Measurements from ENCODE around the gene NXPH2. TPM values are rescaled to one million over a fixed set of nuclear protein-coding genes. Genes with fewer than 3 reads are reported as not detected.

The NXPH2 gene
- total RNA-seq, 2 donors from 2014 or later, result not detected

DNA sequence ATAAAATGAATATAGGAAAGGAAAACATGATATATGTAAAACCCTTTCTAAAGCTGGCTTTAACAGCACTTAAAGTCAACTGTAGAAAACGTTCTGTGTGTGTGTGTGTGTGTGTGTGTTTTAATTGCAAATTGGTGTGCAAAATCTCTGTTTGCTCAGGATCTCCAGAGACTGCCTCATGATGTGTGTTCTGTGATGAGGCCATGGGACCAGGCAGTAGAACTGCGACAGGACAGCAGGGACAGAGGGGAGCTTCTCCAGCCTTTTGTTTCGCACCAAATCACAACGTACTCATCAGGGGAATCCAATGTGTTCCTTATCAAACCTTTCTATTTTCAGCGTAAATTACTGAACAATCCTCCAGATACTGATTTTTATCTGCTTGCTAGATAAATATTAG is 66.7 kb downstream of the NXPH2 start:
- H3K27me3 Mint-ChIP-seq (ENCODE audit: low read depth), result no peaks in the 10 kb centered on the region

GRCh38 chr2:138713069-138713496 is 67.1 kb downstream of the NXPH2 start:
- Mint-ChIP-seq H3K27ac (no peak overlapping the region), H3K9me3 (peaks cover 2 to 5% of the 10 kb centered on the region in 2 donors), H3K4me3 (no peak overlapping the region), H3K27me3 (ENCODE audit: low read depth) (no peaks in the 10 kb centered on the region), H3K4me1 (ENCODE audit: low read depth) (no peaks in the 10 kb centered on the region), H3K36me3 (ENCODE audit: insufficient read depth in 2 of 2) (no peaks in the 10 kb centered on the region)
- DNase-seq (no peak), ATAC-seq (replicated peaks in 1 of 2) (no peak)

More for the DNA sequence above, 66.7 kb downstream of the NXPH2 start:
- Mint-ChIP-seq H3K36me3 (ENCODE audit: insufficient read depth in 2 of 2) (no peaks in the 10 kb centered on the region), H3K4me1 (ENCODE audit: low read depth) (no peaks in the 10 kb centered on the region), H3K9me3 (peaks cover 2 to 5% of the 10 kb centered on the region in 2 donors), H3K4me3 (no peak overlapping the region), H3K27ac (no peak overlapping the region)
- ATAC-seq (replicated peaks in 1 of 2) (no peak), DNase-seq (no peak)

- peak in 1 of 2 donors; percentile 38 for ATAC-seq (replicated peaks in 1 of 2)
- Mint-ChIP-seq H3K4me1 (ENCODE audit: low read depth) (no peaks in the 10 kb centered on the region), H3K4me3 (no peak overlapping the region), H3K36me3 (ENCODE audit: insufficient read depth in 2 of 2) (no peaks in the 10 kb centered on the region), H3K9me3 (peaks cover 2 to 5% of the 10 kb centered on the region in 2 donors), H3K27ac (no peak overlapping the region), H3K27me3 (ENCODE audit: low read depth) (no peaks in the 10 kb centered on the region)
- no peak for DNase-seq
Observed at GRCh38 chr2:138712212-138712979, 67.8 kb downstream of the NXPH2 start.

- Mint-ChIP-seq H3K27me3 (ENCODE audit: low read depth) (no peaks in the 10 kb centered on the region), H3K36me3 (ENCODE audit: insufficient read depth in 2 of 2) (no peaks in the 10 kb centered on the region), H3K4me3 (no peak overlapping the region), H3K9me3 (peaks cover 2 to 5% of the 10 kb centered on the region in 2 donors), H3K4me1 (ENCODE audit: low read depth) (no peaks in the 10 kb centered on the region), H3K27ac (no peak overlapping the region)
- ATAC-seq (replicated peaks in 1 of 2) (no peak), DNase-seq (no peak)
Observed at GRCh38 chr2:138711812-138712211, 68.4 kb downstream of the NXPH2 start.

DNA sequence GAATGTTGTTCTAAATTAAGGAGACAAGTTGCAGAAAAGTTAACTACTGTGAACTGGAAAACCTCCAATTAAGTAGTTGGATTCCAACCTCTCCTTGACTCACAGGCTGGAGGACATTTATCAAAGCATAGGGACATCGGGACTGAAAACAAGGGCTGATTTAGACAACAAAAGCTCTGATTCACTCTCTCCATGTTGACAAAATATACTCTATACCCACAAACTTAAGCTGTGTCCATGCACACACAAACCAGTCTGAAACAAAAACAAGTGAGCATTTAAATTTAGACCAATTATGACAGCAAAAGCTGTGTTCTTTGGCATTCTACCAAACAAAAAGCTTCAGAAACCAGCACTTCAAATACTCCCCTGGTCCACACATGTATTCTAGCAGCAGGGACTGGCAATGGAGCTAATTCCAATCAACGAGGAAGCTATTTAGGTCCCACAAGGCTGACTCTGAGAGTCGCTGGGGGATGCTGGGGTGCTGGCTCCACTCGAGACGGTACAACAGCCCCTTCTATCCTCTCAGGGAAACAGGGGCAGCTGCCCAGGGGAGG is 71.4 kb downstream of the NXPH2 start:
- Mint-ChIP-seq H3K4me1 (ENCODE audit: low read depth) (no peaks in the 10 kb centered on the region), H3K27me3 (ENCODE audit: low read depth) (no peaks in the 10 kb centered on the region), H3K4me3 (no peak overlapping the region), H3K9me3 (peaks cover 2 to 5% of the 10 kb centered on the region in 2 donors), H3K27ac (no peak overlapping the region), H3K36me3 (ENCODE audit: insufficient read depth in 2 of 2) (no peaks in the 10 kb centered on the region)
- ATAC-seq (replicated peaks in 1 of 2) (no peak), DNase-seq (no peak)

DNA sequence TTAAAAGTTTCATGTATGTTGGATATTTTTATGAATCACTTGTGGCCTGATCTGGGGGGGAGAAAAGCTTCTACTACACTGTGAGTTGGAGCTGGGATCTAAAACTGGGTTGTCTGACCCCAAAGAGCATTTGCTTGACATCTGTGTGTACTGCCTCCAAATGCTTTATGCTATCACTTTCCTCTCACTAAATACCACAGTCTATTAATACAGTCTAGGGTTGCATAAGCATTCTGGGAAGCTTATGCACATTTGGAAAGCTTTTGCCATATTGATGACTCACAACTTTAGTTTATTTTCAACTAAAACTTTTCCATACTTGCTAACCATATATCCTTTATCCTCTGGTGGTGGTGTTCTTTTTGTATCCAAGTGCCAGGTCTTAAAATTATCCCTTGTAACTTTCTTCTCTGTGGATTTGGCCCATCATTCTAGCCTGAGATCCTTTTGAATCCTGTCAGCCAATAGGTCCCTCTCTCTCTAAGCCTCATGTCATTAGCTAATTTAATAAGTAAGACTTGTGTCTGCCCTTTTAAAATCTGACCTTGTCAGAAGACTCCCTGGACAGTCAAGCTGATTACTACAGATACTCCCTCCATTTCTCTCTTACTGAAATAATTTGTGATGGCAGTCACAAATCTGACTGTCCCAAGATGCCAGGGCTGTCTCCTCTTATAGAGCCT is 72.7 kb downstream of the NXPH2 start:
- Mint-ChIP-seq H3K9me3 (peaks cover 2 to 5% of the 10 kb centered on the region in 2 donors), H3K27ac (no peak overlapping the region), H3K27me3 (ENCODE audit: low read depth) (no peaks in the 10 kb centered on the region), H3K4me1 (ENCODE audit: low read depth) (no peaks in the 10 kb centered on the region), H3K36me3 (ENCODE audit: insufficient read depth in 2 of 2) (no peaks in the 10 kb centered on the region), H3K4me3 (no peak overlapping the region)
- no peak for DNase-seq
- no peak for ATAC-seq (replicated peaks in 1 of 2)

DNA sequence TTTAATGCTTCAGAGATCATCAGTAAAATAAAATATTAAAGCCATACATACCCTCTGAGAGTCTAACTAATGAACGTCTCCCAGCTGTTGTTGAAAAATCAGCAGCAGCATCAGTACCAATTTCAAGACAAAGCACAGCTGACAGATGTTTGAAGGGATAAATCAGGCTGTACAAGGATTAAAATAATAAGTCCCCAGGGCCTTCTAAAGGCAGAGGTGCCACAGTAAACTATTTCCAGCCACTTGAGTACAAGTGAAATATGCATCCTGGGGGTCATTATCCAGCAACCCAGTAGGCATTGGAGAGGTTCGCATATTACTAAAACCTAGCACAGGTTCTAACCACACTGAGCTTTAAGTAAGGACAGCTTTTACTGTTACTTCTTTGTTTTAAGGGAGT is 76.9 kb downstream of the NXPH2 start:
- ATAC-seq (replicated peaks in 1 of 2) (no peak), DNase-seq (no peak)
- no peak overlapping the region for H3K27ac Mint-ChIP-seq
- H3K27me3 Mint-ChIP-seq (ENCODE audit: low read depth), result no peaks in the 10 kb centered on the region
- no peaks in the 10 kb centered on the region for H3K9me3 Mint-ChIP-seq
- H3K4me3 Mint-ChIP-seq, result no peak overlapping the region
- no peaks in the 10 kb centered on the region for H3K36me3 Mint-ChIP-seq (ENCODE audit: insufficient read depth in 2 of 2)
- H3K4me1 Mint-ChIP-seq (ENCODE audit: low read depth), result no peaks in the 10 kb centered on the region

DNA sequence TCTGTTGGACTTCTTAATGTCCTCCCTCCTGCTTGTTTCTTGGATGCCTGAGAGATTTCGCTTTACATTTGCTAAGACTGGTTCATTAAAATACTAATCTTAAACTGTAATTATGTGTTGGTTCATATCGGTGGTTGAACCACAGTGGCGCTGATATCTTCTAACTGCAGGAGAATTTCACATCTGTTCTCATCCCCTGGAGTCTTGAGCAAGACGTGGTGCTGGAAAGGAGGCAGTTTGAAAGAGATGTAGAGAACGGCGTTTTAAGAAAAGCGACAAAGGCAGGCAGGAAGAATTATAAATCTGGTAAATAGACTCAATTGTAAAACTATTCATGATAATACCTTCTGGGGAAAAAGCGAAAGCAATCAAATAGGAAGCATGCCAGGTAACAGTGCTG is 79.5 kb downstream of the NXPH2 start:
- H3K4me3 Mint-ChIP-seq, result no peak overlapping the region
- H3K27ac Mint-ChIP-seq, result no peak overlapping the region
- DNase-seq (no peak), ATAC-seq (replicated peaks in 1 of 2) (no peak)
- H3K4me1 Mint-ChIP-seq (ENCODE audit: low read depth), result no peaks in the 10 kb centered on the region
- H3K36me3 Mint-ChIP-seq (ENCODE audit: insufficient read depth in 2 of 2), result no peaks in the 10 kb centered on the region
- H3K9me3 Mint-ChIP-seq, result no peaks in the 10 kb centered on the region
- no peaks in the 10 kb centered on the region for H3K27me3 Mint-ChIP-seq (ENCODE audit: low read depth)

DNA sequence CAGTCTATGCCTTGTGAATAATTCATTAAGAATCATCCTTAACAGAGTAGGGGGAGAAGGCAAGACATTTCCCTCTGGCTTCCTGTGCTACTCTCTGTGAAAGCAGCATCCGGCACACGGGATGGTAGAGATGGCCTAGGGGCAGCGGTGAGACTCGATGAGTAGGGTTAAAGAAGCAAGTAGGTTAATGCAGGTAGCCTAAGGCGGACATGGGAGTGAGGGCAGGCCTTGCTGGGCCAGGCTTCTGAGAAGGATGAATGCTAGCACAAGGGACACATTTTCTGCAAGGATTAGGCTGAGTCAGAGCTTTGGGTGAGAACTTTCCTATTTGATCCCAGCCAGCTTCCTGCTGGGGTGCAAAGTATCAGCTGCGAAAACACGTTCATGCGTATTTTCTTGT is 80.8 kb downstream of the NXPH2 start:
- DNase-seq (no peak), ATAC-seq (replicated peaks in 1 of 2) (no peak)
- no peak overlapping the region for H3K27ac Mint-ChIP-seq
- H3K27me3 Mint-ChIP-seq (ENCODE audit: low read depth), result no peaks in the 10 kb centered on the region
- no peaks in the 10 kb centered on the region for H3K9me3 Mint-ChIP-seq
- H3K4me3 Mint-ChIP-seq, result no peak overlapping the region
- no peaks in the 10 kb centered on the region for H3K36me3 Mint-ChIP-seq (ENCODE audit: insufficient read depth in 2 of 2)
- H3K4me1 Mint-ChIP-seq (ENCODE audit: low read depth), result no peaks in the 10 kb centered on the region

- no peak for DNase-seq
- Mint-ChIP-seq H3K4me3 (no peak overlapping the region), H3K27me3 (ENCODE audit: low read depth) (peaks cover 4% of the 10 kb centered on the region), H3K4me1 (ENCODE audit: low read depth) (no peaks in the 10 kb centered on the region), H3K36me3 (ENCODE audit: insufficient read depth in 2 of 2) (no peaks in the 10 kb centered on the region), H3K9me3 (peaks cover 0 to under 1% of the 10 kb centered on the region in 2 donors), H3K27ac (no peak overlapping the region)
- ATAC-seq (replicated peaks in 1 of 2), result no peak
Observed at GRCh38 chr2:138698428-138698827, 81.8 kb downstream of the NXPH2 start.

DNA sequence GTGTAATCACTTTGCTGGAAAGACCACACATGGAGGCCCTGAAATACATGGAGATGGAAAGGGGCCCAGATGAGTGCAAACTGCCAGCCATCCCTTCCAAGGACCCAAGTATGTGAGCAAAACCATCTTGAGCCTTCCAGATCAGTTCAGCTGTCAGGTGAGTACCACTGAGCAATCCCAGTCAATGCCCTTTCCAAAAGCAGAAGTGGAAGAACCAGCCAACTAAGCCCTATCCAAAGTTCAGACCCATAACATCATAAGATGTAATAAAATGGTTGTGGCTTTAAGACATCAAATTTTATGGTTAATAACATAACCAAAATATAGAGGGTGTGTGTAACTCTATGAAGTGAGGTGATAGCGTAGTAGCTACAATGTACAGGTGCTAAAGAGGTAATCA is 88.5 kb downstream of the NXPH2 start:
- Mint-ChIP-seq H3K27me3 (ENCODE audit: low read depth) (peaks cover 10% of the 10 kb centered on the region), H3K27ac (no peak overlapping the region), H3K4me1 (ENCODE audit: low read depth) (peaks cover 9% of the 10 kb centered on the region), H3K9me3 (peaks cover 2 to 9% of the 10 kb centered on the region in 2 donors), H3K36me3 (ENCODE audit: insufficient read depth in 2 of 2) (no peaks in the 10 kb centered on the region), H3K4me3 (no peak overlapping the region)
- DNase-seq (no peak), ATAC-seq (replicated peaks in 1 of 2) (no peak)

- no peaks in the 10 kb centered on the region for H3K36me3 Mint-ChIP-seq (ENCODE audit: insufficient read depth in 2 of 2)
- H3K9me3 Mint-ChIP-seq, result peaks cover 2 to 9% of the 10 kb centered on the region in 2 donors
- peak overlapping the region in 1 of 2 donors; percentile 25 for H3K4me3 Mint-ChIP-seq
- peaks cover 9% of the 10 kb centered on the region for H3K4me1 Mint-ChIP-seq (ENCODE audit: low read depth)
- H3K27ac Mint-ChIP-seq, result no peak overlapping the region
- H3K27me3 Mint-ChIP-seq (ENCODE audit: low read depth), result peaks cover 10% of the 10 kb centered on the region
- DNase-seq (peak; percentile 2 to 9), ATAC-seq (replicated peaks in 1 of 2) (peak; percentile 57 to 86)
Observed at GRCh38 chr2:138689705-138690104, 90.5 kb downstream of the NXPH2 start.

- no peaks in the 10 kb centered on the region for H3K4me1 Mint-ChIP-seq (ENCODE audit: low read depth)
- no peak for ATAC-seq (replicated peaks in 1 of 2)
- no peak overlapping the region for H3K27ac Mint-ChIP-seq
Observed at GRCh38 chr2:138682163-138682562, 98.0 kb downstream of the NXPH2 start.

More at GRCh38 chr2:138682163-138682562, 98.0 kb downstream of the NXPH2 start:
- H3K36me3 Mint-ChIP-seq (ENCODE audit: insufficient read depth in 2 of 2), result no peaks in the 10 kb centered on the region
- DNase-seq, result no peak
- H3K27me3 Mint-ChIP-seq (ENCODE audit: low read depth), result peaks cover 17% of the 10 kb centered on the region
- H3K9me3 Mint-ChIP-seq, result no peaks in the 10 kb centered on the region
- no peak overlapping the region for H3K4me3 Mint-ChIP-seq

All from activated T-cell treated with anti-CD3 and anti-CD28 coated beads, Interleukin-2, amount 50 U/mL, for 72 hours (primary cell).